GM10847 (cell line): ENCODE measurements around the gene NTN1.

Experiments
- POLR2A ChIP-seq: IDR thresholded peaks from 2 replicates; pipeline ENCODE4 v1.6.1; 2011; ENCODE audit not compliant: insufficient read length; ENCODE audit errors: extremely low read depth

Gene NTN1

GRCh38 chr17:9003355-9004131 lies 17.8 kb upstream of the NTN1 start:
- TF ChIP-seq POLR2A: no peak

- no peak for TF ChIP-seq POLR2A
Observed at GRCh38 chr17:9004132-9004960, 17.0 kb upstream of the NTN1 start.

DNA sequence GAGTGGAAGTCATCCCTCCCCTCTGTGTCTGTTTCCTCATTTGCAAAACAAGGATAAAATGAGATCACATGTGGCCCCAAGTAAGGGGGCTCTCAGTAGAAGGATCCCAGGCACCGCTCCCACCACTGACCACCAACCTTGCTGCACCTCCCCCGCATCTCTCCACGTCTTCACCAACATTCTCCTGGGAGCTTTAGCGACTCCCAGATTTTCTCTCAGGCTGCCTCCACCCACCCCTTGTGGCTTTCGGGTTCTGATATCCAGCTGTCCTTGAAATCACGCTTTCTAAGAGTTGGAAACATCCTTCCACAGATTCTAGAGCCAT lies 16.4 kb upstream of the NTN1 start:
- no peak for TF ChIP-seq POLR2A

DNA sequence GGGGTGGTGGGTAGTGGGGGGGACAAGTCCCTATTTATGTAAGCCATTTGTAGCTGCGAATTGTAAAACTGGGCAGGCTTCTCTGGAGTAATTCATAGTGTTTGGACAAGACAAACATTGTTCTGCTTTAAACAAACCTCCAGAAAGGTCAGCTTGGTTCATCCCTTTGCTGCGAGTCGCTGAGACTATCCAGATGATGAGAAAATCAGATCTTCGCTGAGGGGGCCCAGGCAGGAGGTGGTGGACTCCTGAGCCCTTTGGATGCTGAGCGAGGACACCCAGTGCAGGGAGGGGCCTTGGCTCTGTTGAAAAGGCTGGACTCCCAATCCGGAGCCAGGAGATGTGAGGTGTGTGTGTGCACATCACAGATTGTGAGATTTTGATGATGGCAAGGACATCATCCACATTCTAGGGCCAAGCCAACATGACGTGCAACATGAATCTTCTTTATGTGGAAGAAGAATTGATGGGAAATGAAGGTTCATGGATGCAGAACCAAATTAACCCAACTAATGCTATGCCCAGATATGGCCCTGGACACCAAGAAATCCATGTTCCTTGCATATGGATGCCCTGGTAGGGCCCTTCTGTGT lies 15.0 kb upstream of the NTN1 start:
- TF ChIP-seq POLR2A: no peak

- no peak for TF ChIP-seq POLR2A
Observed at GRCh38 chr17:9007052-9007714, 14.1 kb upstream of the NTN1 start.

DNA sequence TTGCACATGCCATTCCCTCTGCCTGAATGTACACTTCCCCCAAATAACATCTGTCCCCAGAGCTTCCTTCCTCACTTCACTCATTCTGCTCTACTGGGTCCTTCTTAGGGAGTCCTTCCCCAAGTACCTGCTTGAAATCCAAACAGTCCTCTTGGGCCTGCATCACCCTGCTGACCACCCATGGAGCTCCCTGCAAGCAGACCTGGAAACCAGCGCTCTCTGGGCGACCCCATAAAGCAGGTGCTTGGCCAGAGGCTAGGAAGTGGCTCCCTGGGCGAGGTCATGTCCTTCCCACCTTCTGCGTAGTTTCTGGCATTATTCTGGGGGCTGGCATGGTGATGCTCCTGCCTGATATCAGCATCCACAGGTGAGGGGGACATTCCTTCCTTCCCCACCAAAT lies 12.2 kb upstream of the NTN1 start:
- TF ChIP-seq POLR2A: no peak

- TF ChIP-seq POLR2A: no peak
Observed at GRCh38 chr17:9009737-9010136, 11.6 kb upstream of the NTN1 start.

DNA sequence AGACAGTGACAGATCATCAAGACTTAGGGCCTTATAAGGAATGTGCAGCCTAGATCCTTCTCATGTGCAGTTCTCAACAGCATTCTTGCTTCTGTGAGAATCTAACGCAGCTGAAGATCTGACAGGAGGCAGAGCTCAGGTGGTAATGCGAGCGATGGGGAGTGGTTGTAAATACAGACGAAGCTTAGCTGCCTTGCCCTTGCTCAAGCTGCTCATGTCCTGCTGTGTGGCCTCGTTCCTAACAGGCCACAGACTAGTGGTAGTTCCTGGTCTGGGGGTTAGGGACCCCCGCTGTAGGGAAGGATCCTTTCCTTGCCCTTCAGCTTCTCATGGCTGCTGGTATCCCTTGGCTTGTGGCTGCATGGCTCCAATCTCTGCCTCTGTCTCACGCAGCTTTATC lies 10.3 kb upstream of the NTN1 start:
- no peak for TF ChIP-seq POLR2A

DNA sequence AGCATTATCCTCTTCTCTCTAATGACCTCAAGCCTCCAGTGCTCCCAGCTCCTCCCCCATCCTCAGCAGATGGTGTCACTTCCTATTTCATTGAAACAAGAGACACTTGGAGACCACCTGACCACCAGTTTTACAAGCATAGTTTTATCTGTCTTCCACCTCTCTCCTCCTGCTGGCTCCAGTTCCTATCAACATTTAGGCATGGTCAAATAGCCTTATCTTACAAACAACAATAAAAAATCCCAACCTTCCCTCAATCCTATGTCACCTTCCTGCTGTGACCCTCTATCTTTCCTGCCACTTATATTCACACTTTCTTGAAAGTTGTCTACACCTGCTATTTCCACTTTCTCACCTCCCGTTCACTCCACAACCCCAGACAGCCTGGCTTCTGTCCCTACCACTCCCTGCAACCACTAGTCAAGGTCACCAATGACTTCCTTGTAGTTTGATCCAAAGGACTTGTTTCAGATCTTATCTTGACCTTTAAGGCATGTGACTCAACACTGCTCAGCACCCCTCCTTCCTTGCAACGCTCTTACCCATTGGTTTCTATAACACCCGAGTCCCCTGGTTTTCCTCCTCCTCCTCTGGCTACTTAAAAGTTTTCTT lies 4.3 kb upstream of the NTN1 start:
- TF ChIP-seq POLR2A: no peak

DNA sequence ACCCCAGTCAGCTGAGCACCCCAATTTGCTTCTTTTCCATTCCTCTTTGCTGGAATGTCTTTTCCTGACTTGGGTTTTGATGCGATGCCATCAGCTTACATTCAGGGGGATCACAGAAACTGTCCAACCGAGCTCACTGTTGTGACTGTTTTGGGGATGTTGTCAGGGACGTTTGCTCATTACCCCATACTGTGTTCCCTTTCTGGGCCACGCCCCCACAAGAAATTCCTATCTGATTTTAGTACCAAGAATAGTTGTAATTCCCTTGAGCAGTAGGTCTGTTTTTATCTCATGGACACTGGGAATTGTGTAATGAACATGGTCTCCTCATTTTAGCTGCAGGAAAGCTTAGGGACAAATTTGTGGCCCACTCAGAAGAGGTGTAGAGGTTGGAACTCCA lies 2.6 kb upstream of the NTN1 start:
- TF ChIP-seq POLR2A: no peak

DNA sequence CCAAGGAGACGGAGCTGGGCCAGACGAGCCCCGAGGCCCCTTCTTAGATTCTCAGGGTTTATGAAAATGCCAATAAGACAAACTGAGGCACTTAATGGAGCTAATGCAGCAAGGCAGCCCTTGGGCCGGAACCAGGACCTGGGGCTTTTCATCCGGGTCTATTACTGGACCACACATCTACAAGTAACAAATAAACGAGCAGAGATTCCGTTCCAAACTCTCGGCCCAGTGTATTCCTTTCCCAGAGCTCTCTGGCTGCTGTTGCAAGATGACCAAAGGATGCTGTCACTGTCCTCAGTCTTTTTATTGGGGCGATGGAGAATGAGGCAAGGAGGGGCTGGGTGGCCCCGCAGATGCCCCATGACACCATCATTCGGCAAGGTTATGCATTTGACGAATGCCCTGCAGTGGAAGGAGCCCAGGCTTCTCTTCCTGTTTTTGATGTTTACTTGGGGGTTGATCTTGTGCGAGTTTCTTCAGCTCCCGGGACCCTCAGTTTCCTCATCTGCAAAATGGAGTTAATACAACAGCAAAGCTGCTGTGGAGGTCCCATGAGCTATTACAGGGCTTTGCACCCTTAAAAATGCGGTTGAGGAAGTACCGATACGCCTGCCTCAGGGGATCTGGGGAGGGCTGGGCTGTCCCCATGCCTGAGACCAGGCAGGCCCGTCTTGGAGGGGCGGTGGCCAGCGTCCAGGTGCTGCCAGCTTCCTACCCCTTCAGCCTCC lies 1.1 kb upstream of the NTN1 start:
- TF ChIP-seq POLR2A: no peak

GRCh38 chr17:9020824-9021157 lies 519 bp upstream of the NTN1 start:
- TF ChIP-seq POLR2A: no peak

DNA sequence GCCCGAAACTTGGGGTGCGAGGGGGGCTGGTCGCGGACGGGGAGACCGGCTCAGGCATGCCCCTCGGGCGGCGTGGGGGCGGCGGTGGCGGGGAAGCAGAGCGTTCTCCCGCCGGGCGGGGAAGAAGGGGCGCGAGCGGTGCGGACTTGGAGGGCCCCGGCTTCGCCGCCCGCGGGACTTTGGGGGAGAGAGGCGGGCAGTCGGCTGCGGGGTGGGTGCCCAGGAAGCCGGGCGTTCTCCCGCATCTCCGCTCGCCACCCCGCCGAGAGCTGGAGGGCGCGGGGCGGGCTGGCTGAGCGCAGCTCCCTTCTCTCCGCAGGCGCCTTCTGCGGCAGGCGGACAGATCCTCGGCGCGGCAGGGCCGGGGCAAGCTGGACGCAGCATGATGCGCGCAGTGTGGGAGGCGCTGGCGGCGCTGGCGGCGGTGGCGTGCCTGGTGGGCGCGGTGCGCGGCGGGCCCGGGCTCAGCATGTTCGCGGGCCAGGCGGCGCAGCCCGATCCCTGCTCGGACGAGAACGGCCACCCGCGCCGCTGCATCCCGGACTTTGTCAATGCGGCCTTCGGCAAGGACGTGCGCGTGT lies 772 bp downstream of the NTN1 start:
- TF ChIP-seq POLR2A: no peak

DNA sequence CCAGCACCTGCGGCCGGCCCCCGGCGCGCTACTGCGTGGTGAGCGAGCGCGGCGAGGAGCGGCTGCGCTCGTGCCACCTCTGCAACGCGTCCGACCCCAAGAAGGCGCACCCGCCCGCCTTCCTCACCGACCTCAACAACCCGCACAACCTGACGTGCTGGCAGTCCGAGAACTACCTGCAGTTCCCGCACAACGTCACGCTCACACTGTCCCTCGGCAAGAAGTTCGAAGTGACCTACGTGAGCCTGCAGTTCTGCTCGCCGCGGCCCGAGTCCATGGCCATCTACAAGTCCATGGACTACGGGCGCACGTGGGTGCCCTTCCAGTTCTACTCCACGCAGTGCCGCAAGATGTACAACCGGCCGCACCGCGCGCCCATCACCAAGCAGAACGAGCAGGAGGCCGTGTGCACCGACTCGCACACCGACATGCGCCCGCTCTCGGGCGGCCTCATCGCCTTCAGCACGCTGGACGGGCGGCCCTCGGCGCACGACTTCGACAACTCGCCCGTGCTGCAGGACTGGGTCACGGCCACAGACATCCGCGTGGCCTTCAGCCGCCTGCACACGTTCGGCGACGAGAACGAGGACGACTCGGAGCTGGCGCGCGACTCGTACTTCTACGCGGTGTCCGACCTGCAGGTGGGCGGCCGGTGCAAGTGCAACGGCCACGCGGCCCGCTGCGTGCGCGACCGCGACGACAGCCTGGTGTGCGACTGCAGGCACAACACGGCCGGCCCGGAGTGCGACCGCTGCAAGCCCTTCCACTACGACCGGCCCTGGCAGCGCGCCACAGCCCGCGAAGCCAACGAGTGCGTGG lies 1.5 kb downstream of the NTN1 start:
- TF ChIP-seq POLR2A: no peak
